GM12873 (cell line): ENCODE data around the gene KIR2DL4.
"Not testable (repeated sequence)": the region's sequence is repeated elsewhere in the genome, so short reads cannot be mapped to it uniquely, and the experiment has no call there.

ENCODE experiments used
- TF ChIP-seq, protein P1 (sequence below): IDR thresholded peaks from 2 replicates; pipeline ENCODE4 v1.5.1; 2012; ENCODE audit warnings: low read depth, mild to moderate bottlenecking, moderate library complexity, low read length, control low read depth; ENCODE audit not compliant: insufficient read depth; ENCODE audit errors: missing control alignments

The KIR2DL4 gene

DNA sequence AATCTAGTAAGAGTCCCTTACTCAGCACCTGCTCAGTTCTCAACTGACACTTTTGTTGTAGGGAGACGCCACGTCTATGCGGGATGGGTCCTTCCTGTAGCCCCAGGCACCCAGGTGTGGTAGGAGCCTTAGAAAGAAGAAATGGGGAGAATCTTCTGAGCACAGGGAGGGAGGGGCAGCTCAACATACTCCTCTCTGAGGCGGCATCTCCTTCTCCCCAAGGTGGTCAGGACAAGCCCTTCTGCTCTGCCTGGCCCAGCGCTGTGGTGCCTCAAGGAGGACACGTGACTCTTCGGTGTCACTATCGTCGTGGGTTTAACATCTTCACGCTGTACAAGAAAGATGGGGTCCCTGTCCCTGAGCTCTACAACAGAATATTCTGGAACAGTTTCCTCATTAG lies 1.2 kb downstream of the KIR2DL4 start:
- TF ChIP-seq, protein P1, sequence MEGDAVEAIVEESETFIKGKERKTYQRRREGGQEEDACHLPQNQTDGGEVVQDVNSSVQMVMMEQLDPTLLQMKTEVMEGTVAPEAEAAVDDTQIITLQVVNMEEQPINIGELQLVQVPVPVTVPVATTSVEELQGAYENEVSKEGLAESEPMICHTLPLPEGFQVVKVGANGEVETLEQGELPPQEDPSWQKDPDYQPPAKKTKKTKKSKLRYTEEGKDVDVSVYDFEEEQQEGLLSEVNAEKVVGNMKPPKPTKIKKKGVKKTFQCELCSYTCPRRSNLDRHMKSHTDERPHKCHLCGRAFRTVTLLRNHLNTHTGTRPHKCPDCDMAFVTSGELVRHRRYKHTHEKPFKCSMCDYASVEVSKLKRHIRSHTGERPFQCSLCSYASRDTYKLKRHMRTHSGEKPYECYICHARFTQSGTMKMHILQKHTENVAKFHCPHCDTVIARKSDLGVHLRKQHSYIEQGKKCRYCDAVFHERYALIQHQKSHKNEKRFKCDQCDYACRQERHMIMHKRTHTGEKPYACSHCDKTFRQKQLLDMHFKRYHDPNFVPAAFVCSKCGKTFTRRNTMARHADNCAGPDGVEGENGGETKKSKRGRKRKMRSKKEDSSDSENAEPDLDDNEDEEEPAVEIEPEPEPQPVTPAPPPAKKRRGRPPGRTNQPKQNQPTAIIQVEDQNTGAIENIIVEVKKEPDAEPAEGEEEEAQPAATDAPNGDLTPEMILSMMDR, result no peak

DNA sequence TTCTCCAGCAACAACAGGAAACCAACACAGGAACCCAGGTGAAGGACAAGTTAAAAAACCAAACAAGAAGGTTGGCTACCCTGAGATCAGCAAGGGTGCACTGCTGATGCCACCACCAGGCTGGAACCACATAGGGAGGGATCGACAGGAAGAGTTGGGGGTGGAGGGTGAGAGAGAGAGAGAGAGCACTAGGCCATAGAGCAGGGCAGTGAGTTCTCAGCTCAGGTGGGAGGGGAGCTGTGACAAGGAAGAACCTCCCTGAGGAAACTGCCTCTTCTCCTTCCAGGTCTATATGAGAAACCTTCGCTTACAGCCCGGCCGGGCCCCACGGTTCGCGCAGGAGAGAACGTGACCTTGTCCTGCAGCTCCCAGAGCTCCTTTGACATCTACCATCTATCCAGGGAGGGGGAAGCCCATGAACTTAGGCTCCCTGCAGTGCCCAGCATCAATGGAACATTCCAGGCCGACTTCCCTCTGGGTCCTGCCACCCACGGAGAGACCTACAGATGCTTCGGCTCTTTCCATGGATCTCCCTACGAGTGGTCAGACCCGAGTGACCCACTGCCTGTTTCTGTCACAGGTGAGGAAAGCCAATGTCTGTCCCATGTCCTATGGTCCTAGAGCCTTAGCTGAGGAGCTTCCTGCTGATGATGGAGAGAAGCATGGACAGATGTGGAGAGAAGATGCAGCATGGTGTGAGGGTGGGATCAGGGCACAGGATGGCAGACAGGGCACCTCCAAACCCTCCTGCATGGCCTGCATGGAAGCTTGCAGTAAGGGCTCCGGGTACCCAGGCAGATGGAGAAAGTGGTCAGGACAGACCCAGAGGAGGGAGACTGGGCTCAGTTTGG lies 2.5 kb downstream of the KIR2DL4 start:
- TF ChIP-seq, protein P1, result no peak

DNA sequence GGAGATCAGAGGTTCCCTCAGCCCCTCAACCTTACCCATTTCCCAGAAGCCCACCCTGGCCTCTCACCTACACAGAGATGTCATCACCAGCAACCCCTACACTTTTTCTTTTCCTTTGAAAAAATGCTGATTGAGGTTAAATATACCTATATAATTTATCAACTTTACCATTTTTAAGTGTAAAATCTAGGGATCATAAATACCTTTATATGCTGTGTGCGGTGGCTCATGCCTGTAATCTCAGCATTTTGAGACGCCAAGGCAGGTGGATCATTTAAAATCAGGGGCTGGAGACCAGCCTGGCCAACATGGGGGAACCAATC lies 3.1 kb downstream of the KIR2DL4 start:
- TF ChIP-seq, protein P1, result no peak

DNA sequence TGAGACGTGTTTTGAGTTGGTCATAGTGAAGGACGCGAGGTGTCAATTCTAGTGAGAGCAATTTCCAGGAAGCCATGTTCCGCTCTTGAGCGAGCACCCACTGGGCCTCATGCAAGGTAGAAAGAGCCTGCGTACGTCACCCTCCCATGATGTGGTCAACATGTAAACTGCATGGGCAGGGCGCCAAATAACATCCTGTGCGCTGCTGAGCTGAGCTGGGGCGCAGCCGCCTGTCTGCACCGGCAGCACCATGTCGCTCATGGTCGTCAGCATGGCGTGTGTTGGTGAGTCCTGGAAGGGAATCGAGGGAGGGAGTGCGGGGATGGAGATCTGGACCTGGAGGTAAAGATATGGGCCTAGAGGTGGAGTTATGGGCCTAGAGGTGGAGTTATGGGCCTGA lies 12.8 kb downstream of the KIR2DL4 start, which contains the start of gene KIR3DL1:
KIR3DL1 (plus strand) TSS at position 218 of the 400 bp plus-strand sequence.
- TF ChIP-seq, protein P1, result not testable (repeated sequence)

DNA sequence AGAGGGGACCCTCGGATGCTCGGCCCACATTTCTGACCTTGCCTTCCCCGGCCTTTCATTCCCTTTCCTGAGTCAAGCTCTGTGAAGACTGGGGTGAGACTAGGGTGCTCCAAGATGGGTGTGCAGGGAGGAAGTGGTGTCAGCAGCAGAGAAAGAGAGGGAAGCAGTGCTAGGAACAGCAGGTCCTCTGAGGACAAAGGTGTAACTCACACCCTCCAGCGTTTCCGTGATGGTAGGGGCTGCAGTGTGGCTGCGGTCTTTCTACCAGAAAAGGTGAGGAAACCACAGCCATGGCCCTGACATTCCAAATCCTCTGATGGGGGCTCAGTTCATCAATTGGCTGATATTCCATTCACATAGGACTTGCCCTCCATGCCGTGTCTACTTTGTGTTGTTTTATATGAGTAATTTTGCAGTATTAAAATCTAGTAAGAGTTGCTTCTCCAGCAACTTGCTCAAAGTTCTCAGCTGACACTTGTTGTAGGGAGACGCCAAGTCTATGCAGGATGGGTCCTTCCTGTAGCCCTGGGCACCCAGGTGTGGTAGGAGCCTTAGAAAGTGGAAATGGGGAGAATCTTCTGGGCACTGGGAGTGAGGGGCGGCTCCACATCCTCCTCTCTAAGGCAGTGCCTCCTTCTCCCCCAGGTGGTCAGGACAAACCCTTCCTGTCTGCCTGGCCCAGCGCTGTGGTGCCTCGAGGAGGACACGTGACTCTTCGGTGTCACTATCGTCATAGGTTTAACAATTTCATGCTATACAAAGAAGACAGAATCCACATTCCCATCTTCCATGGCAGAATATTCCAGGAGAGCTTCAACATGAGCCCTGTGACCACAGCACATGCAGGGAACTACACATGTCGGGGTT lies 14.5 kb downstream of the KIR2DL4 start:
- TF ChIP-seq, protein P1, result no peak

DNA sequence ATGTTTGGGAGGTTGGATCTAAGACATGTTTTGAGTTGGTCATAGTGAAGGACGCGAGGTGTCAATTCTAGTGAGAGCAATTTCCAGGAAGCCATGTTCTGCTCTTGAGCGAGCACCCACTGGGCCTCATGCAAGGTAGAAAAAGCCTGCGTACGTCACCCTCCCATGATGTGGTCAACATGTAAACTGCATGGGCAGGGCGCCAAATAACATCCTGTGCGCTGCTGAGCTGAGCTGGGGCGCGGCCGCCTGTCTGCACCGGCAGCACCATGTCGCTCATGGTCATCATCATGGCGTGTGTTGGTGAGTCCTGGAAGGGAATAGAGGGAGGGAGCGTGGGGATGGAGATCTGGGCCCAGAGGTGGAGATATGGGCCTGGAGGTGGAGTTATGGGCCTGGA lies 29.1 kb downstream of the KIR2DL4 start, which contains the start of gene KIR2DS4:
KIR2DS4 (plus strand) TSS at position 181 of the 400 bp plus-strand sequence.
- TF ChIP-seq, protein P1, result not testable (repeated sequence)

DNA sequence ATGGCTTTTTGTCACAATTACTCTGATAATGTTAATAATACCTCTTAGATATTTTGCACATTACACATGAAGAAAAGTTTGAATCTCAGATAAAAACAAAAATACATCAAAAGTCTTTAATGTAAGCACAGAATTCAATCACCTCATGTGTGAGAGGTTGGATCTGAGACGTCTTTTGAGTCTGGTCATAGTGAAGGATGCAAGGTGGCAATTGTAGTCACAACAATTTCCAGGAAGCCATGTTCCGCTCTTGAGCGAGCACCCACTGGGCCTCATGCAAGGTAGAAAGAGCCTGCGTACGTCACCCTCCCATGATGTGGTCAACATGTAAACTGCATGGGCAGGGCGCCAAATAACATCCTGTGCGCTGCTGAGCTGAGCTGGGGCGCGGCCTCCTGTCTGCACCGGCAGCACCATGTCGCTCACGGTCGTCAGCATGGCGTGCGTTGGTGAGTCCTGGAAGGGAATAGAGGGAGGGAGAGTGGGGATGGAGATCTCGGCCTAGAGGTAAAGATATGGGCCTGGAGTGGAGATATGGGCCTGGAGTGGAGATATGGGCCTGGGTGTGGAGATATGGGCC lies 46.7 kb downstream of the KIR2DL4 start, which contains the start of gene KIR3DL2:
KIR3DL2 (plus strand) TSS at position 383 of the 580 bp plus-strand sequence; CDS start at position 416, 33 bp downstream.
- TF ChIP-seq, protein P1, result not testable (repeated sequence)
